ENCODE results near the gene USP38.
"Not testable (repeated sequence)": the region's sequence is repeated elsewhere in the genome, so short reads cannot be mapped to it uniquely, and the experiment has no call there.

Gene USP38

GRCh38 chr4:143260750-143261149 lies 76.0 kb downstream of the USP38 start:
- Histone ChIP-seq H3K9ac (ENCODE audit: low read depth, low read length) (no peak overlapping the region), H2AFZ (ENCODE audit: low read depth, low read length) (no peak overlapping the region), H3K4me3 (ENCODE audit: low read depth in 1 of 2, low read length in 2 of 2) (no peak overlapping the region), H3K27me3 (ENCODE audit: insufficient read depth, low read length, poor library complexity) (no peaks in the 10 kb centered on the region), H3K36me3 (ENCODE audit: insufficient read depth, low read length) (no peaks in the 10 kb centered on the region), H3K4me1 (ENCODE audit: insufficient read depth, low read length) (no peaks in the 10 kb centered on the region), H3K4me2 (ENCODE audit: insufficient read depth, low read length) (no peak overlapping the region), H3K27ac (ENCODE audit: low read length) (no peak overlapping the region), H3K79me2 (ENCODE audit: insufficient read depth, low read length) (no peaks in the 10 kb centered on the region), H3K9me3 (ENCODE audit: insufficient read depth, low read length, severe bottlenecking) (no peaks in the 10 kb centered on the region), H4K20me1 (ENCODE audit: insufficient read depth, low read length) (no peaks in the 10 kb centered on the region)
- ATAC-seq (ENCODE audit: insufficient read depth, low read depth) (no peak), DNase-seq (no peak)
- no peak for TF ChIP-seq CTCF (IDR thresholded peaks at IDR 0.05; ENCODE audit: borderline replicate concordance, extremely low read depth, low read length, poor library complexity, severe bottlenecking)
- TF ChIP-seq EZH2 (IDR thresholded peaks at IDR 0.05; ENCODE audit: borderline replicate concordance, low read depth, low read length, severe bottlenecking), result no peak

- no peak overlapping the region for H3K4me3 ChIP-seq (ENCODE audit: low read depth in 1 of 2, low read length in 2 of 2)
- no peak overlapping the region for H3K27ac ChIP-seq (ENCODE audit: low read length)
- no peaks in the 10 kb centered on the region for H3K36me3 ChIP-seq (ENCODE audit: insufficient read depth, low read length)
- no peak for DNase-seq
- no peaks in the 10 kb centered on the region for H3K27me3 ChIP-seq (ENCODE audit: insufficient read depth, low read length, poor library complexity)
- H2AFZ ChIP-seq (ENCODE audit: low read depth, low read length), result no peak overlapping the region
- no peak overlapping the region for H3K4me2 ChIP-seq (ENCODE audit: insufficient read depth, low read length)
- no peaks in the 10 kb centered on the region for H4K20me1 ChIP-seq (ENCODE audit: insufficient read depth, low read length)
- TF ChIP-seq CTCF (IDR thresholded peaks at IDR 0.05; ENCODE audit: borderline replicate concordance, extremely low read depth, low read length, poor library complexity, severe bottlenecking) (no peak), EZH2 (IDR thresholded peaks at IDR 0.05; ENCODE audit: borderline replicate concordance, low read depth, low read length, severe bottlenecking) (no peak)
- peaks cover 5% of the 10 kb centered on the region for H3K9me3 ChIP-seq (ENCODE audit: insufficient read depth, low read length, severe bottlenecking)
- ATAC-seq (ENCODE audit: insufficient read depth, low read depth), result no peak
- no peaks in the 10 kb centered on the region for H3K4me1 ChIP-seq (ENCODE audit: insufficient read depth, low read length)
- H3K9ac ChIP-seq (ENCODE audit: low read depth, low read length), result no peak overlapping the region
- no peaks in the 10 kb centered on the region for H3K79me2 ChIP-seq (ENCODE audit: insufficient read depth, low read length)
Measured at GRCh38 chr4:143262838-143263237, 78.1 kb downstream of the USP38 start.

- H3K9ac ChIP-seq (ENCODE audit: low read depth, low read length); H4K20me1 ChIP-seq (ENCODE audit: insufficient read depth, low read length); H3K9me3 ChIP-seq (ENCODE audit: insufficient read depth, low read length, severe bottlenecking): not testable (repeated sequence)
Measured at GRCh38 chr4:143267690-143268089, 83.0 kb downstream of the USP38 start.

GRCh38 chr4:143270256-143270838 lies 85.6 kb downstream of the USP38 start:
- ATAC-seq (ENCODE audit: insufficient read depth, low read depth), result no peak
- no peaks in the 10 kb centered on the region for H3K4me1 ChIP-seq (ENCODE audit: insufficient read depth, low read length)
- no peaks in the 10 kb centered on the region for H3K36me3 ChIP-seq (ENCODE audit: insufficient read depth, low read length)
- no peaks in the 10 kb centered on the region for H3K27me3 ChIP-seq (ENCODE audit: insufficient read depth, low read length, poor library complexity)
- TF ChIP-seq CTCF (IDR thresholded peaks at IDR 0.05; ENCODE audit: borderline replicate concordance, extremely low read depth, low read length, poor library complexity, severe bottlenecking), result no peak
- no peak overlapping the region for H3K4me3 ChIP-seq (ENCODE audit: low read depth in 1 of 2, low read length in 2 of 2)
- H3K9ac ChIP-seq (ENCODE audit: low read depth, low read length), result no peak overlapping the region
- H2AFZ ChIP-seq (ENCODE audit: low read depth, low read length), result no peak overlapping the region
- DNase-seq, result no peak
- H3K79me2 ChIP-seq (ENCODE audit: insufficient read depth, low read length), result no peaks in the 10 kb centered on the region
- peaks cover 5% of the 10 kb centered on the region for H3K9me3 ChIP-seq (ENCODE audit: insufficient read depth, low read length, severe bottlenecking)
- no peaks in the 10 kb centered on the region for H4K20me1 ChIP-seq (ENCODE audit: insufficient read depth, low read length)
- H3K4me2 ChIP-seq (ENCODE audit: insufficient read depth, low read length), result no peak overlapping the region
- H3K27ac ChIP-seq (ENCODE audit: low read length), result no peak overlapping the region

More at GRCh38 chr4:143267690-143268089, 83.0 kb downstream of the USP38 start:
- H3K36me3 ChIP-seq (ENCODE audit: insufficient read depth, low read length); H3K79me2 ChIP-seq (ENCODE audit: insufficient read depth, low read length); H3K4me1 ChIP-seq (ENCODE audit: insufficient read depth, low read length); ATAC-seq (ENCODE audit: insufficient read depth, low read depth); H3K4me3 ChIP-seq (ENCODE audit: low read depth in 1 of 2, low read length in 2 of 2); DNase-seq; H3K27me3 ChIP-seq (ENCODE audit: insufficient read depth, low read length, poor library complexity); H2AFZ ChIP-seq (ENCODE audit: low read depth, low read length); H3K27ac ChIP-seq (ENCODE audit: low read length); H3K4me2 ChIP-seq (ENCODE audit: insufficient read depth, low read length): not testable (repeated sequence)
